Measurements from ENCODE around the gene FMO2.

Gene FMO2

GRCh38 chr1:171177261-171177660 lies 7.8 kb upstream of the FMO2 start:
- no peak for DNase-seq

- DNase-seq: no peak
Observed at GRCh38 chr1:171179318-171180227, 5.5 kb upstream of the FMO2 start.

- no peak for DNase-seq
Observed at GRCh38 chr1:171180670-171181069, 4.4 kb upstream of the FMO2 start.

GRCh38 chr1:171188388-171189266 lies 3.5 kb downstream of the FMO2 start:
- peak; percentile 23 for DNase-seq

GRCh38 chr1:171191992-171192391 lies 6.9 kb downstream of the FMO2 start:
- DNase-seq: no peak

- no peak for DNase-seq
Observed at GRCh38 chr1:171195767-171196166, 10.7 kb downstream of the FMO2 start.

GRCh38 chr1:171196351-171196750 lies 11.3 kb downstream of the FMO2 start:
- no peak for DNase-seq

- DNase-seq: no peak
Observed at GRCh38 chr1:171198081-171198480, 13.0 kb downstream of the FMO2 start.

- no peak for DNase-seq
Observed at GRCh38 chr1:171204296-171204695, 19.2 kb downstream of the FMO2 start.

GRCh38 chr1:171206204-171206977 lies 21.3 kb downstream of the FMO2 start:
- no peak for DNase-seq

GRCh38 chr1:171206978-171207355 lies 21.9 kb downstream of the FMO2 start:
- no peak for DNase-seq

- no peak for DNase-seq
Observed at GRCh38 chr1:171207377-171207776, 22.3 kb downstream of the FMO2 start.

GRCh38 chr1:171210355-171210754 lies 25.3 kb downstream of the FMO2 start:
- DNase-seq: no peak

GRCh38 chr1:171212607-171213351 lies 27.7 kb downstream of the FMO2 start:
- no peak for DNase-seq

- DNase-seq: no peak
Observed at GRCh38 chr1:171213559-171214454, 28.7 kb downstream of the FMO2 start.

GRCh38 chr1:171217658-171218443 lies 32.8 kb downstream of the FMO2 start:
- DNase-seq: no peak

GRCh38 chr1:171218661-171219060 lies 33.6 kb downstream of the FMO2 start:
- DNase-seq: no peak

- DNase-seq: no peak
Observed at GRCh38 chr1:171219346-171220080, 34.4 kb downstream of the FMO2 start.

- DNase-seq: no peak
Observed at GRCh38 chr1:171220081-171220420, 35.0 kb downstream of the FMO2 start.

GRCh38 chr1:171220581-171221054 lies 35.5 kb downstream of the FMO2 start:
- no peak for DNase-seq
